ENCODE measurements around the gene AK1. TPM values are rescaled to one million over a fixed set of nuclear protein-coding genes. Genes with fewer than 3 reads are reported as not detected.
A peak's percentile ranks its signal among the peaks of the same experiment; 100 is the strongest.

The AK1 gene
- total RNA-seq, 2 experiments from 2014 or later: 80.9 to 81.9 TPM

DNA sequence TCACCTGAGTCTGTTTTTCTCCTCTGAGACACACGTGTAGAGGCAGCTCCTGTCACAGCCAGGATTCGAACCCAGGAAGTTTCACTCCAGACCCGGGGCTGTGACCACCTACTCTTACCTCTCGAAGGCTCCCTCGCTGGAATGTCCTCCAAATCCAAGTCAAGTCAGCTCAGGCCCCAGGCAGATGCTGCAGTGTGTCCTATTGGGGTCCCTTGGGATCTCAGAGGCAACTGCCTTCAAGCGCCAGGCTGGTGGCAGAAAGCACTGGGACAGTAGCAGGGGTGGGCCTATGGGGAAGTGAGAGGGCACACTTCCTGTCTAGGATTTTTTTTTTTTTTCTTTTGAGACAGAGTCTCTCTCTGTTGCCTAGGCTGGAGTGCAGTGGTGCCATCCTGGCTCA is 40.1 kb upstream of the AK1 start:
- H3K4me3 Mint-ChIP-seq: no peak overlapping the region
- peaks cover 64% of the 10 kb centered on the region for H3K4me1 Mint-ChIP-seq
- no peak overlapping the region for H3K27ac Mint-ChIP-seq
- POLR2A ChIA-PET: interaction anchor here (1.0 to 5.3 kb wide), 3 partner anchors 13 to 115 kb away, joined by 3 to 69 read pairs (median 4); no protein-coding TSS in a partner anchor
- peaks cover 11% of the 10 kb centered on the region for H3K36me3 Mint-ChIP-seq (ENCODE audit: low read depth)
- no peaks in the 10 kb centered on the region for H3K9me3 Mint-ChIP-seq
- CTCF ChIA-PET: interaction anchor here (0.8 to 3.1 kb wide), 7 partner anchors 11 to 211 kb away, joined by 3 to 25 read pairs (median 3); partner anchors contain the start of gene TOR2A
- peaks cover 3% of the 10 kb centered on the region for H3K27me3 Mint-ChIP-seq
- no peak for DNase-seq

GRCh38 chr9:127916720-127917581 is 39.5 kb upstream of the AK1 start, which contains the start of gene ST6GALNAC4:
Gene ST6GALNAC4 (minus strand): TSS chr9:127917041. CDS start chr9:127916419, 622 bp downstream.
- peak; percentile 96 for DNase-seq
- Mint-ChIP-seq H3K4me3 (peak within 1 kb of the TSS; percentile 72), H3K4me1 (peaks cover 65% of the 10 kb centered on the region), H3K27me3 (peaks cover under 1% of the 10 kb centered on the region), H3K27ac (peak within 1 kb of the TSS; percentile 65), H3K9me3 (no peaks in the 10 kb centered on the region), H3K36me3 (ENCODE audit: low read depth) (peaks cover 17% of the 10 kb centered on the region)
- ChIA-PET CTCF (interaction anchor here (0.8 to 3.1 kb wide), 10 partner anchors 12 to 212 kb away, joined by 3 to 25 read pairs (median 3); partner anchors contain the start of gene TOR2A), POLR2A (interaction anchor here (0.8 to 5.3 kb wide), 8 partner anchors 12 to 131 kb away, joined by 3 to 69 read pairs (median 6); partner anchors contain the start of genes CDK9, PIP5KL1 and ST6GALNAC6)

DNA sequence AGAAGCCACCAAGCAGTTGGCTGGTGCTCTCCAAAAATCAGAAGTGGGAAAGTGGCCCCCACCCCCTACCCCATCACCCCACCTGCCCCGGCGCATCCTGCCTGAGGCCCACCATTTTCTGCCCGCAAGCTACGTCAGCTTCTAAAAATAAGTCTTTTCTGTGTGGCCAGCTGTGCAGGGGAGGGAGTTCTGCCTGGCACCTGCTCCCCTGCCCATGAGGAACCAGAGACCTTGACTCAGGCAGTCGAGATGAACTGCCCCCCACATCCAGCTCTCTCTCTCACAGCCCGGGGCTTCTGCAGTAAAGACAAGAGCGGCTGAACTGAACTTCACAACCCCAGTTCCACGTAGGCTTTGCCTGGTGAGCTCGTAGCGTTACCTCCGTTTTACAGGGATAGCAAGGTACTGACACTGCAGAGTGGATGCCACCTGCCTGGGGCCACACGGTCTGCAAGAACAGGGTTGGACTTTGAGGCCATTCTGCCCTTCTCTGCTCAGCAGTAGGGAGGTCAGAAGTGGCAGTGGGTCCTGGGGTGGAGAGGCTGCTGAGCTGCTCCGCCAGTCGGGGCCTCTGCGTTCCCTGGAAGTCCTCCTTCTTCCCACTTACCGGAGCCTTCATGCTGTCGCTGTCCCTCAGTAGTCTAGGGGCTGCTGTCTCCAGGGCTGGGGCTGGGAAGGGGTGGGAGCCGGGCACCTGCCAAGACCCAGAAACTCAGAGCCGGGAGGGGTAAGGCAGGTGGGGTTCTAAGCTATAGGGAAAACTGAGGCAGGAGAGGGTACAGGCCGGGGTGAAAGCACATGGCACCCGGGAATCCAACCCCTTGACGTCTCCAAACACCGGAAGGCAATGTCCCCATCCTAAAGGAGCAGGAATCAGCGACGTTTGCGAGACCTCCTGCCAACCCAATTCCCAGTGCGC is 38.6 kb upstream of the AK1 start:
- no peak for DNase-seq
- H3K4me3 Mint-ChIP-seq: peak overlapping the region; percentile 72
- H3K27ac Mint-ChIP-seq: peak overlapping the region; percentile 65
- peaks cover 23% of the 10 kb centered on the region for H3K36me3 Mint-ChIP-seq (ENCODE audit: low read depth)
- no peaks in the 10 kb centered on the region for H3K27me3 Mint-ChIP-seq
- H3K4me1 Mint-ChIP-seq: peaks cover 66% of the 10 kb centered on the region
- POLR2A ChIA-PET: interaction anchor here (0.7 to 5.3 kb wide), 11 partner anchors 11 to 465 kb away, joined by 3 to 69 read pairs (median 3); partner anchors contain the start of genes CDK9, PIP5KL1 and ST6GALNAC6
- CTCF ChIA-PET: interaction anchor here (0.8 to 3.1 kb wide), 8 partner anchors 10 to 202 kb away, joined by 3 to 25 read pairs (median 3); partner anchors contain the start of gene TOR2A
- H3K9me3 Mint-ChIP-seq: no peaks in the 10 kb centered on the region

- H3K36me3 Mint-ChIP-seq (ENCODE audit: low read depth): peaks cover 26% of the 10 kb centered on the region
- peak overlapping the region; percentile 61 for H3K27ac Mint-ChIP-seq
- H3K9me3 Mint-ChIP-seq: no peaks in the 10 kb centered on the region
- H3K27me3 Mint-ChIP-seq: no peaks in the 10 kb centered on the region
- POLR2A ChIA-PET: interaction anchor here (0.7 to 5.3 kb wide), 8 partner anchors 10 to 465 kb away, joined by 3 to 69 read pairs (median 5); partner anchors contain the start of genes CDK9, PIP5KL1 and ST6GALNAC6
- CTCF ChIA-PET: interaction anchor here (1.5 to 3.1 kb wide), 2 partner anchors 9 to 181 kb away, joined by 3 to 25 read pairs; partner anchors contain the start of gene TOR2A
- DNase-seq: no peak
- peak overlapping the region; percentile 72 for H3K4me3 Mint-ChIP-seq
- peaks cover 69% of the 10 kb centered on the region for H3K4me1 Mint-ChIP-seq
Measured at GRCh38 chr9:127915325-127915752, 37.9 kb upstream of the AK1 start.

DNA sequence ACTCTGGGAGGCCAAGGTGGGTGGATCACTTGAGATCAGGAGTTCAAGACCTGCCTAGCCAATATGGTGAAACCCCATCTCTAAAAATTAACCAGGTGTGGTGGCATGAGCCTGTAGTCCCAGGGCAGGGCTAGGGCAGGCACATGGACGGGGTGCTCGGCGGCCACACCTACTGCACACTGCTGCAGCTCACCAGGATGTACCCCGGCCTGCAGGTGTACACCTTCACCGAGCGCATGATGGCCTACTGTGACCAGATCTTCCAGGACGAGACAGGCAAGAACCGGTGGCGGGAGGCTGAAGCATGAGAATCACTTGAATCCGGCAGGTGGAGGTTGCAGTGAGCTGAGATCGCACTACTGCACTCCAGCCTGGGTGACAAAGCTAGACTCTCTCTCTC is 36.2 kb upstream of the AK1 start:
- POLR2A ChIA-PET: interaction anchor here (1.1 kb wide), 1 partner anchor 51 kb away, joined by 4 read pairs; no protein-coding TSS in a partner anchor
- Mint-ChIP-seq H3K4me1 (peaks cover 60% of the 10 kb centered on the region), H3K4me3 (no peak overlapping the region)

GRCh38 chr9:127912882-127913281 is 35.4 kb upstream of the AK1 start:
- H3K4me1 Mint-ChIP-seq: peaks cover 52% of the 10 kb centered on the region

More for the DNA sequence above, 36.2 kb upstream of the AK1 start:
- H3K36me3 Mint-ChIP-seq (ENCODE audit: low read depth): peaks cover 26% of the 10 kb centered on the region
- H3K27ac Mint-ChIP-seq: peak overlapping the region; percentile 26
- CTCF ChIA-PET: interaction anchor here (1.1 to 1.4 kb wide), 2 partner anchors 8 to 179 kb away, joined by 5 to 6 read pairs; partner anchors contain the start of gene TOR2A
- H3K9me3 Mint-ChIP-seq: no peaks in the 10 kb centered on the region
- no peak for DNase-seq
- no peaks in the 10 kb centered on the region for H3K27me3 Mint-ChIP-seq

GRCh38 chr9:127912296-127912695 is 34.8 kb upstream of the AK1 start:
- H3K4me3 Mint-ChIP-seq: no peak overlapping the region
- H3K27ac Mint-ChIP-seq: peak overlapping the region; percentile 97
- no peaks in the 10 kb centered on the region for H3K9me3 Mint-ChIP-seq
- no peaks in the 10 kb centered on the region for H3K27me3 Mint-ChIP-seq
- no peak for DNase-seq
- ChIA-PET CTCF (interaction anchor here (1.1 to 1.4 kb wide), 2 partner anchors 9 to 178 kb away, joined by 5 to 6 read pairs; partner anchors contain the start of gene TOR2A), POLR2A (interaction anchor here (0.9 to 1.3 kb wide), 2 partner anchors 109 to 142 kb away, joined by 3 read pairs; partner anchors contain the start of gene FPGS)
- peaks cover 26% of the 10 kb centered on the region for H3K36me3 Mint-ChIP-seq (ENCODE audit: low read depth)
- peaks cover 49% of the 10 kb centered on the region for H3K4me1 Mint-ChIP-seq

More at GRCh38 chr9:127912882-127913281, 35.4 kb upstream of the AK1 start:
- peak overlapping the region; percentile 59 for H3K27ac Mint-ChIP-seq
- no peaks in the 10 kb centered on the region for H3K9me3 Mint-ChIP-seq
- no peak for DNase-seq
- CTCF ChIA-PET: interaction anchor here (0.7 to 1.4 kb wide), 3 partner anchors 9 to 178 kb away, joined by 3 to 6 read pairs (median 5); partner anchors contain the start of genes CDK9 and TOR2A
- H3K36me3 Mint-ChIP-seq (ENCODE audit: low read depth): peaks cover 26% of the 10 kb centered on the region
- POLR2A ChIA-PET: interaction anchor here (0.9 to 1.3 kb wide), 2 partner anchors 110 to 142 kb away, joined by 3 read pairs; partner anchors contain the start of gene FPGS
- no peak overlapping the region for H3K4me3 Mint-ChIP-seq
- H3K27me3 Mint-ChIP-seq: no peaks in the 10 kb centered on the region

- H3K4me1 Mint-ChIP-seq: peaks cover 54% of the 10 kb centered on the region
- no peak for DNase-seq
- no peaks in the 10 kb centered on the region for H3K27me3 Mint-ChIP-seq
- H3K9me3 Mint-ChIP-seq: no peaks in the 10 kb centered on the region
- ChIA-PET POLR2A (interaction anchor here (1.4 kb wide), 1 partner anchor 125 kb away, joined by 3 read pairs; the partner anchor contains the start of gene CDK9), CTCF (interaction anchor here (0.6 to 2.0 kb wide), 12 partner anchors 10 to 299 kb away, joined by 3 to 8 read pairs (median 4); partner anchors contain the start of genes SH2D3C and TOR2A)
- peaks cover 26% of the 10 kb centered on the region for H3K36me3 Mint-ChIP-seq (ENCODE audit: low read depth)
- H3K4me3 Mint-ChIP-seq: peak overlapping the region; percentile 11
- peak overlapping the region; percentile 97 for H3K27ac Mint-ChIP-seq
Measured at GRCh38 chr9:127910613-127911205, 33.2 kb upstream of the AK1 start.

- POLR2A ChIA-PET: interaction anchor here (1.0 to 1.3 kb wide), 3 partner anchors 117 to 157 kb away, joined by 3 to 4 read pairs (median 3); partner anchors contain the start of gene NAIF1
- CTCF ChIA-PET: interaction anchor here (1.1 to 2.0 kb wide), 10 partner anchors 11 to 298 kb away, joined by 3 to 8 read pairs (median 4); partner anchors contain the start of gene TOR2A
- Mint-ChIP-seq H3K4me1 (peaks cover 51% of the 10 kb centered on the region), H3K4me3 (no peak overlapping the region), H3K9me3 (no peaks in the 10 kb centered on the region), H3K27me3 (no peaks in the 10 kb centered on the region), H3K36me3 (ENCODE audit: low read depth) (peaks cover 32% of the 10 kb centered on the region), H3K27ac (no peak overlapping the region)
- DNase-seq: no peak
Measured at GRCh38 chr9:127909839-127910273, 32.4 kb upstream of the AK1 start.

DNA sequence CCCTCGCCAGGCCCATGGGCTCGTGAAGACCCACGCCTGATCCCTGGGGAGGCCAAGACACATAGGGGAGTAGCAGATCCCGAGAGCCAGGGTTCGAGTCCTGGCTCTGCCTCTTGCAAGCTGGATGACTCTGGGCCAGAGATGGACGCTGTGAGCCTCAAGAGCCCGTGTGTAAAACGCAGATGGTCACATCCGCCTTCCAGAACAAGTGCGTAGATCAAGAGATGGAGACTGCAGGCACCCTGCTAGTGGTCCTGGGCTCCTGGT is 31.1 kb upstream of the AK1 start:
- no peak overlapping the region for H3K4me3 Mint-ChIP-seq
- H3K27me3 Mint-ChIP-seq: no peaks in the 10 kb centered on the region
- H3K4me1 Mint-ChIP-seq: peaks cover 53% of the 10 kb centered on the region
- no peak for DNase-seq
- H3K36me3 Mint-ChIP-seq (ENCODE audit: low read depth): peaks cover 38% of the 10 kb centered on the region
- POLR2A ChIA-PET: no interaction called here
- CTCF ChIA-PET: no interaction called here
- H3K9me3 Mint-ChIP-seq: no peaks in the 10 kb centered on the region
- H3K27ac Mint-ChIP-seq: peak overlapping the region; percentile 16

GRCh38 chr9:127907867-127908659 is 30.6 kb upstream of the AK1 start:
- H3K27me3 Mint-ChIP-seq: no peaks in the 10 kb centered on the region
- H3K36me3 Mint-ChIP-seq (ENCODE audit: low read depth): peaks cover 42% of the 10 kb centered on the region
- H3K4me1 Mint-ChIP-seq: peaks cover 56% of the 10 kb centered on the region
- DNase-seq: no peak
- H3K27ac Mint-ChIP-seq: peak overlapping the region; percentile 100
- no peak overlapping the region for H3K4me3 Mint-ChIP-seq
- no peaks in the 10 kb centered on the region for H3K9me3 Mint-ChIP-seq
- CTCF ChIA-PET: no interaction called here
- POLR2A ChIA-PET: no interaction called here
